IMR-90 (cell line): ENCODE measurements around the gene SLC35F1. TPM values are rescaled to one million over a fixed set of nuclear protein-coding genes. Genes with fewer than 3 reads are reported as not detected.

ENCODE experiments used
- ATAC-seq: fragments of 200-7000 bp; cut with Tn5 transposase; 2 replicates; pipeline ENCODE4 v1.9.1; 2020; ENCODE audit warnings: low read depth, mild to moderate bottlenecking, moderate library complexity
- BruUV-seq: library from RNA; stranded (reverse); fragments of 400-500 nt; replicated peaks from 2 replicates; lab custom pipeline; 2021; lab: Mats Ljungman, UMichigan
- CTCF ChIA-PET: fragments of 300-600 bp; formaldehyde crosslinking; extraction: SDS; loops from one replicate; lab custom pipeline; 2021; ENCODE audit warnings: antibody characterized with exemption; lab: Yijun Ruan, JAX
- POLR2A ChIA-PET: fragments of 300-600 bp; sonication (Branson Sonifier 250); formaldehyde crosslinking; loops from one replicate; lab custom pipeline; 2022; ENCODE audit warnings: antibody characterized with exemption; ENCODE audit not compliant: unreplicated experiment; lab: Charles Lee
- DNase-seq: peaks from one replicate; pipeline ENCODE4 v3.0.0; 2013
- H2AFZ ChIP-seq: replicated peaks from 2 replicates; pipeline ENCODE3; 2013; ENCODE audit warnings: low read length, mild to moderate bottlenecking; ENCODE audit not compliant: poor library complexity
- H2AK5ac ChIP-seq: 2 replicates; pipeline ENCODE4 v1.6.1; 2013; ENCODE audit warnings: low read depth, low read length, inconsistent platforms
- H2AK9ac ChIP-seq: replicated peaks from 2 replicates; pipeline ENCODE3; 2013; ENCODE audit warnings: mild to moderate bottlenecking, low read depth, low read length, moderate library complexity; ENCODE audit not compliant: poor library complexity
- H2BK120ac ChIP-seq: 2 replicates; pipeline ENCODE4 v1.6.1; 2013; ENCODE audit warnings: low read depth, low read length, inconsistent platforms
- H2BK15ac ChIP-seq: 3 replicates; pipeline ENCODE4 v1.6.1; 2013; ENCODE audit warnings: low read depth, low read length, inconsistent platforms
- H2BK20ac ChIP-seq: 2 replicates; pipeline ENCODE4 v1.6.1; 2013; ENCODE audit warnings: low read depth, mild to moderate bottlenecking, inconsistent platforms, low read length, moderate library complexity
- H2BK5ac ChIP-seq: 2 replicates; pipeline ENCODE4 v1.6.1; 2013; ENCODE audit warnings: mild to moderate bottlenecking, low read depth, low read length, inconsistent platforms; ENCODE audit not compliant: poor library complexity, severe bottlenecking
- H3K14ac ChIP-seq: replicated peaks from 2 replicates; pipeline ENCODE4 v1.6.1; 2013; ENCODE audit warnings: low read depth, low read length, inconsistent platforms
- H3K18ac ChIP-seq: 2 replicates; pipeline ENCODE4 v1.6.1; 2013; ENCODE audit warnings: low read depth, low read length, control low read depth
- H3K23ac ChIP-seq: 2 replicates; pipeline ENCODE4 v1.6.1; 2013; ENCODE audit warnings: low read depth, low read length, inconsistent platforms
- H3K27ac ChIP-seq: 2 replicates; pipeline ENCODE4 v1.5.1; 2013; ENCODE audit warnings: mild to moderate bottlenecking, control low read depth, low read length; ENCODE audit not compliant: insufficient read depth
- H3K27me3 ChIP-seq: 2 replicates; pipeline ENCODE4 v1.6.1; 2013; ENCODE audit warnings: low read length; ENCODE audit not compliant: control insufficient read depth, insufficient read depth
- H3K36me3 ChIP-seq: 2 replicates; pipeline ENCODE4 v1.6.1; 2013; ENCODE audit warnings: low read length, mixed read lengths; ENCODE audit not compliant: control insufficient read depth, insufficient read depth
- H3K4ac ChIP-seq: 2 replicates; pipeline ENCODE4 v1.6.1; 2013; ENCODE audit warnings: low read depth, low read length, inconsistent platforms
- H3K4me1 ChIP-seq: 2 replicates; pipeline ENCODE4 v1.6.1; 2013; ENCODE audit warnings: low read length, mixed read lengths; ENCODE audit not compliant: control insufficient read depth, insufficient read depth
- H3K4me2 ChIP-seq: 2 replicates; pipeline ENCODE4 v1.6.1; 2013; ENCODE audit warnings: low read depth, mild to moderate bottlenecking, control low read depth, low read length, moderate library complexity
- H3K4me3 ChIP-seq: 2 replicates; pipeline ENCODE4 v1.5.1; 2013; ENCODE audit warnings: low read depth, mild to moderate bottlenecking, control low read depth, low read length, moderate library complexity; ENCODE audit not compliant: insufficient read depth
- H3K56ac ChIP-seq: 2 replicates; pipeline ENCODE4 v1.6.1; 2013; ENCODE audit warnings: low read length, inconsistent platforms; ENCODE audit not compliant: insufficient read depth; ENCODE audit errors: extremely low read depth
- H3K79me1 ChIP-seq, 2 experiments: 2 replicates each; pipeline ENCODE4 v1.6.1; 2013; ENCODE audit warnings: low read length in 2 of 2, inconsistent platforms in 1 of 2, low read depth in 1 of 2
- H3K9ac ChIP-seq: 2 replicates; pipeline ENCODE4 v1.6.1; 2013; ENCODE audit warnings: low read depth, low read length, control low read depth
- H3K9me1 ChIP-seq: 2 replicates; pipeline ENCODE4 v1.6.1; 2013; ENCODE audit warnings: low read length, inconsistent platforms; ENCODE audit not compliant: insufficient read depth
- H3K9me3 ChIP-seq: 2 replicates; pipeline ENCODE4 v1.6.1; 2013; ENCODE audit warnings: low read length; ENCODE audit not compliant: control insufficient read depth, insufficient read depth
- H4K20me1 ChIP-seq: 2 replicates; pipeline ENCODE4 v1.6.1; 2013; ENCODE audit warnings: low read length, inconsistent platforms; ENCODE audit not compliant: insufficient read depth
- H4K5ac ChIP-seq: 2 replicates; pipeline ENCODE4 v1.6.1; 2013; ENCODE audit warnings: mild to moderate bottlenecking, low read depth, low read length, control low read depth
- H4K8ac ChIP-seq, 2 experiments: 2 replicates each; pipeline ENCODE4 v1.6.1; 2013; ENCODE audit warnings: low read depth in 2 of 2, low read length in 2 of 2, control low read depth in 1 of 2, inconsistent platforms in 1 of 2
- H4K91ac ChIP-seq: 2 replicates; pipeline ENCODE4 v1.6.1; 2013; ENCODE audit warnings: low read depth, low read length, inconsistent platforms; ENCODE audit not compliant: insufficient read depth
- BHLHE40 ChIP-seq: fragments of 150-350 bp; IDR thresholded peaks from 2 replicates; pipeline ENCODE4 v1.6.1; 2016; ENCODE audit warnings: mild to moderate bottlenecking, low read depth, low read length
- CEBPB ChIP-seq: IDR thresholded peaks from 2 replicates; pipeline ENCODE4 v1.6.1; 2012; ENCODE audit warnings: low read depth, low read length, improper control_type of control experiment
- dilution Hi-C: fragments of 300-500 bp; cut with HindIII; formaldehyde crosslinking; loops from one replicate; pipeline ENCODE4 v1.14.3; 2018; ENCODE audit warnings: low sequenced_read_pairs; ENCODE audit not compliant: unreplicated experiment
- in situ Hi-C: fragments of 300-500 bp; cut with MboI; formaldehyde crosslinking; loops from 3 replicates; pipeline ENCODE4 v1.14.3; 2019; ENCODE audit warnings: low sequenced_read_pairs, inconsistent platforms, mixed read lengths
- intact Hi-C: fragments of 100-400 bp; cut with micrococcal nuclease; formaldehyde crosslinking; loops from 2 replicates; pipeline ENCODE4 v1.10.0; 2022
- polyA plus RNA-seq, 3 experiments: library from polyadenylated mRNA; depleted of rRNA; stranded (reverse); fragments of >200 nt; gene quantifications; 2 replicates each; pipeline ENCODE4 v1.2.3, GENCODE V29; 2012; ENCODE audit warnings: low replicate concordance in 1 of 3
- total RNA-seq: library from RNA; depleted of rRNA; stranded (reverse); fragments of >200 nt; gene quantifications from 2 replicates; pipeline ENCODE4 v1.2.3, GENCODE V29; 2012

Gene SLC35F1
- total and polyA plus RNA-seq, 2 of the 4 experiments (the other 2 are of a cell fraction): not detected

DNA sequence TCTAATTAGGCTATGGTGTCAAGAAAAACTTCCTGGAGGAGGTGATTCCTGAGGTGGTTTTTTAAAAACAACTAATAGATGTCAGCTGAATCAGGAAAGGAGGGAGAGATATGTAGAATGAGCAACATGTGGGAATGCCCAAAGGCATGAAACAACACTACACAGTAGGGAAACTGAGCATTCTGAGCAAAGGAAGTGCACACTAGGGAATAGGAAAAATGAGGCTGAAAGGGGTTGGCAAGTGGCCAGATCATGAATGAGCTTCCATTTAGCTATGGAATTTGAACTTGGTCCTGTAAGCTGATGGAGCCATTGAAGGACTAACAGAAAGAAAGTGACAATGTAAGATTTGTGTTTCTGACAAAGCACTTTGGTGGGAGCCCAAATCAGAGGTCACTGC is 16.9 kb upstream of the SLC35F1 start:
- ChIA-PET POLR2A (no interaction called here), CTCF (no interaction called here)
- no TSS peak for BruUV-seq
- in situ Hi-C loops: no loop called here
- Histone ChIP-seq H3K4me3 (no peak overlapping the region), H3K27ac (no peak overlapping the region), H2AK5ac (no peak overlapping the region), H3K9ac (no peak overlapping the region), H4K20me1 (no peaks in the 10 kb centered on the region), H3K14ac (no peak overlapping the region), H3K36me3 (no peaks in the 10 kb centered on the region), H3K4me2 (no peak overlapping the region), H2BK120ac (no peak overlapping the region), H2BK15ac (no peak overlapping the region), H3K9me3 (no peaks in the 10 kb centered on the region), H3K4ac (no peak overlapping the region), H3K9me1 (no peaks in the 10 kb centered on the region), H4K91ac (no peak overlapping the region), H3K18ac (no peak overlapping the region), H4K5ac (no peak overlapping the region), H3K23ac (no peak overlapping the region), H2BK5ac (no peak overlapping the region), H2AK9ac (no peak overlapping the region), H3K56ac (no peak overlapping the region), H3K4me1 (no peaks in the 10 kb centered on the region), H4K8ac (no peak overlapping the region), H3K79me1 (no peaks in the 10 kb centered on the region), H2BK20ac (no peak overlapping the region), H2AFZ (no peak overlapping the region), H3K27me3 (no peaks in the 10 kb centered on the region)
- no peak for ATAC-seq
- intact Hi-C loops: no loop called here
- no peak for DNase-seq
- dilution Hi-C loops: no loop called here
- TF ChIP-seq BHLHE40 (no peak), CEBPB (no peak)
